SK-MEL-5 (cell line): ENCODE results near the gene FANCE. TPM values are rescaled to one million over a fixed set of nuclear protein-coding genes. Genes with fewer than 3 reads are reported as not detected.
A peak's percentile ranks its signal among the peaks of the same experiment; 100 is the strongest.

Source experiments
- DNase-seq: peaks from one replicate; pipeline ENCODE4 v3.0.0-alpha.2; 2016; ENCODE audit warnings: low read depth, low spot score
- in situ Hi-C: cut with HindIII; loops from 2 replicates; pipeline ENCODE4 v1.10.0; 2016; ENCODE audit warnings: low sequenced_read_pairs, high pct_unique_total_duplicates, low pct_unique_long_range_greater_than_20kb
- total RNA-seq: library from RNA; depleted of rRNA; stranded (reverse); fragments of >200 nt; shearing (Covaris generic); gene quantifications from 2 replicates; pipeline ENCODE4 v1.2.3, GENCODE V29; 2014

FANCE gene
- total RNA-seq, 1 experiment from 2014 or later = 9.9 TPM

- DNase-seq = no peak
- in situ Hi-C loops = no loop called here
Measured at GRCh38 chr6:35489995-35490791, 38.1 kb downstream of the FANCE start.

GRCh38 chr6:35490821-35491557, 38.9 kb downstream of the FANCE start:
- no peak for DNase-seq
- in situ Hi-C loops = no loop called here

- in situ Hi-C loops = no loop called here
- no peak for DNase-seq
Measured at GRCh38 chr6:35491558-35492257, 39.6 kb downstream of the FANCE start.

GRCh38 chr6:35492258-35492973, 40.3 kb downstream of the FANCE start:
- no peak for DNase-seq
- in situ Hi-C loops = no loop called here

- in situ Hi-C loops = no loop called here
- DNase-seq = no peak
Measured at GRCh38 chr6:35492974-35493284, 40.8 kb downstream of the FANCE start.

GRCh38 chr6:35493307-35493983, 41.3 kb downstream of the FANCE start:
- DNase-seq = no peak
- in situ Hi-C loops = no loop called here

- in situ Hi-C loops = no loop called here
- no peak for DNase-seq
Measured at GRCh38 chr6:35494161-35494563, 42.0 kb downstream of the FANCE start.

GRCh38 chr6:35495258-35496035, 43.3 kb downstream of the FANCE start:
- DNase-seq = no peak
- in situ Hi-C loops = no loop called here

GRCh38 chr6:35496036-35496840, 44.1 kb downstream of the FANCE start:
- DNase-seq = no peak
- in situ Hi-C loops = no loop called here

- peak; percentile 19 for DNase-seq
- in situ Hi-C loops = no loop called here
Measured at GRCh38 chr6:35496841-35497570, 44.9 kb downstream of the FANCE start, which contains the start of gene TEAD3. Gene TEAD3 (minus strand): TSS chr6:35497079.

GRCh38 chr6:35497571-35498421, 45.7 kb downstream of the FANCE start:
- DNase-seq = no peak

GRCh38 chr6:35498422-35499067, 46.4 kb downstream of the FANCE start:
- in situ Hi-C loops = no loop called here
- DNase-seq = no peak

More at GRCh38 chr6:35497571-35498421, 45.7 kb downstream of the FANCE start:
- in situ Hi-C loops = no loop called here

GRCh38 chr6:35499372-35499771, 47.2 kb downstream of the FANCE start:
- DNase-seq = no peak
- in situ Hi-C loops = no loop called here

- in situ Hi-C loops = no loop called here
- DNase-seq = peak; percentile 24
Measured at GRCh38 chr6:35500782-35501181, 48.6 kb downstream of the FANCE start.
